OCI-LY3 (cell line): ENCODE results near the gene EMX1.

Experiments used
- CTCF ChIP-seq: fragments of 200-600, 300-600 bp; sonication (generic); IDR thresholded peaks from 2 replicates; pipeline ENCODE4 v1.5.1; 2014; ENCODE audit warnings: antibody characterized with exemption, low read length, low read depth
- EZH2phosphoT487 ChIP-seq: fragments of 200-600 bp; shearing (Covaris generic); IDR thresholded peaks from 2 replicates; pipeline ENCODE4 v1.6.1; 2018; ENCODE audit warnings: antibody characterized with exemption, mixed run types, low read depth

GRCh38 chr2:72914206-72914559 lies 3.1 kb upstream of the EMX1 start:
- TF ChIP-seq CTCF = no peak
- TF ChIP-seq EZH2phosphoT487 = no peak
